WTC11 (cell line): Measurements from ENCODE around the gene SLC22A31. TPM values are rescaled to one million over a fixed set of nuclear protein-coding genes. Genes with fewer than 3 reads are reported as not detected.
"Not testable (repeated sequence)": the region's sequence is repeated elsewhere in the genome, so short reads cannot be mapped to it uniquely, and the experiment has no call there.

ENCODE experiments used
- ATAC-seq: fragments of 200-7000 bp; cut with Tn5 transposase; 2 replicates; pipeline ENCODE4 v1.10.0; 2021; ENCODE audit warnings: mild to moderate bottlenecking, moderate library complexity
- CTCF ChIA-PET: fragments of 300-600 bp; sonication (Branson Sonifier 250); formaldehyde crosslinking; loops from one replicate; lab custom pipeline; 2021; ENCODE audit warnings: antibody characterized with exemption; lab: Charles Lee
- POLR2A ChIA-PET: fragments of 350-600 bp; sonication (Branson Sonifier 250); formaldehyde crosslinking; loops from one replicate; lab custom pipeline; 2021; ENCODE audit warnings: antibody characterized with exemption; lab: Charles Lee
- DNase-seq: peaks from one replicate; pipeline ENCODE4 v3.0.0; 2021; ENCODE audit warnings: low spot score
- H3K27ac Mint-ChIP-seq: 2 replicates; pipeline ENCODE4 v1.8.0; 2021; ENCODE audit warnings: mixed read lengths
- H3K27me3 Mint-ChIP-seq: 2 replicates; pipeline ENCODE4 v1.8.0; 2021; ENCODE audit warnings: low read depth, mild to moderate bottlenecking, moderate library complexity, mixed read lengths
- H3K36me3 Mint-ChIP-seq: 2 replicates; pipeline ENCODE4 v1.8.0; 2021; ENCODE audit warnings: mixed read lengths
- H3K4me1 Mint-ChIP-seq: 2 replicates; pipeline ENCODE4 v1.8.0; 2022; ENCODE audit warnings: mixed read lengths
- H3K4me3 Mint-ChIP-seq: 2 replicates; pipeline ENCODE4 v1.8.0; 2021; ENCODE audit warnings: mild to moderate bottlenecking, moderate library complexity, mixed read lengths
- H3K9me3 Mint-ChIP-seq: 2 replicates; pipeline ENCODE4 v1.8.0; 2021; ENCODE audit warnings: mixed read lengths
- ELF4 ChIP-seq: sonication (generic); formaldehyde crosslinking; IDR thresholded peaks from 2 replicates; pipeline ENCODE4 v1.8.1; 2022; ENCODE audit warnings: low read depth, mild to moderate bottlenecking, moderate library complexity, missing genetic modification reagents
- ESRRA ChIP-seq: sonication (generic); formaldehyde crosslinking; IDR thresholded peaks from 2 replicates; pipeline ENCODE4 v1.8.1; 2022; ENCODE audit warnings: mild to moderate bottlenecking, missing genetic modification reagents, borderline replicate concordance
- GABPB1 ChIP-seq: sonication (generic); formaldehyde crosslinking; IDR thresholded peaks from 2 replicates; pipeline ENCODE4 v1.8.1; 2023; ENCODE audit warnings: mild to moderate bottlenecking, missing genetic modification reagents
- JAZF1 ChIP-seq: fragments of 250-450 bp; sonication (Bioruptor Pico); IDR thresholded peaks from 2 replicates; pipeline ENCODE4 v1.9.0; 2021; ENCODE audit warnings: moderate library complexity, mild to moderate bottlenecking, inconsistent platforms
- KAT7 ChIP-seq: sonication (generic); formaldehyde crosslinking; IDR thresholded peaks from 2 replicates; pipeline ENCODE4 v1.8.1; 2023; ENCODE audit warnings: missing genetic modification reagents, mild to moderate bottlenecking, borderline replicate concordance
- NFE2L1 ChIP-seq: sonication (generic); formaldehyde crosslinking; IDR thresholded peaks from 2 replicates; pipeline ENCODE4 v1.8.1; 2023; ENCODE audit warnings: missing genetic modification reagents
- NR3C1 ChIP-seq: sonication (generic); formaldehyde crosslinking; conservative IDR thresholded peaks from 2 replicates; pipeline ENCODE4 v1.8.1; 2023; ENCODE audit warnings: low read depth, mild to moderate bottlenecking, missing genetic modification reagents
- RORB ChIP-seq: fragments of 250-450 bp; sonication (Bioruptor Pico); IDR thresholded peaks from 2 replicates; pipeline ENCODE4 v1.9.0; 2021; ENCODE audit warnings: mild to moderate bottlenecking
- TCF7 ChIP-seq: sonication (generic); formaldehyde crosslinking; IDR thresholded peaks from 2 replicates; pipeline ENCODE4 v1.8.0; 2022; ENCODE audit warnings: mild to moderate bottlenecking, low read depth, missing genetic modification reagents, moderate library complexity
- ZBTB21 ChIP-seq: sonication (generic); formaldehyde crosslinking; IDR thresholded peaks from 2 replicates; pipeline ENCODE4 v1.8.1; 2023; ENCODE audit warnings: mild to moderate bottlenecking, missing genetic modification reagents, borderline replicate concordance
- ZNF138 ChIP-seq: sonication (generic); formaldehyde crosslinking; conservative IDR thresholded peaks from 2 replicates; pipeline ENCODE4 v1.8.1; 2022; ENCODE audit warnings: mild to moderate bottlenecking, moderate library complexity, missing genetic modification reagents
- ZNF416 ChIP-seq: fragments of 250-450 bp; sonication (Bioruptor Pico); IDR thresholded peaks from 2 replicates; pipeline ENCODE4 v1.9.0; 2021; ENCODE audit warnings: mild to moderate bottlenecking, inconsistent platforms
- ZNF423 ChIP-seq: fragments of 250-450 bp; sonication (Bioruptor Pico); IDR thresholded peaks from 2 replicates; pipeline ENCODE4 v2.1.2; 2022; ENCODE audit warnings: mild to moderate bottlenecking, moderate library complexity
- ZNF671 ChIP-seq: fragments of 250-450 bp; sonication (Bioruptor Pico); IDR thresholded peaks from 2 replicates; pipeline ENCODE4 v1.8.0; 2021; ENCODE audit warnings: mild to moderate bottlenecking
- total RNA-seq: library from RNA; stranded (reverse); gene quantifications from 3 replicates; pipeline ENCODE4 v1.2.3, GENCODE V29; 2021
- TF ChIP-seq, protein P1 (sequence below): sonication (generic); formaldehyde crosslinking; IDR thresholded peaks from 2 replicates; pipeline ENCODE4 v1.8.0; 2022; ENCODE audit warnings: mild to moderate bottlenecking, missing genetic modification reagents
- TF ChIP-seq, protein P2 (sequence below): sonication (generic); formaldehyde crosslinking; IDR thresholded peaks from 2 replicates; pipeline ENCODE4 v1.8.0; 2022; ENCODE audit warnings: mild to moderate bottlenecking, missing genetic modification reagents
- TF ChIP-seq, protein P3 (sequence below): sonication (generic); formaldehyde crosslinking; IDR thresholded peaks from 2 replicates; pipeline ENCODE4 v1.8.0; 2022; ENCODE audit warnings: mild to moderate bottlenecking, missing genetic modification reagents
- TF ChIP-seq, protein P4 (sequence below): fragments of 250-450 bp; sonication (Bioruptor Pico); conservative IDR thresholded peaks from 2 replicates; pipeline ENCODE4 v1.9.0; 2021; ENCODE audit warnings: mild to moderate bottlenecking
- TF ChIP-seq, protein P5 (sequence below): sonication (generic); formaldehyde crosslinking; IDR thresholded peaks from 2 replicates; pipeline ENCODE4 v1.8.1; 2023; ENCODE audit warnings: mild to moderate bottlenecking, moderate library complexity, missing genetic modification reagents
- TF ChIP-seq, protein P6 (sequence below): sonication (generic); formaldehyde crosslinking; IDR thresholded peaks from 2 replicates; pipeline ENCODE4 v1.8.1; 2023; ENCODE audit warnings: mild to moderate bottlenecking, missing genetic modification reagents, moderate library complexity
- TF ChIP-seq, protein P7 (sequence below): sonication (generic); formaldehyde crosslinking; IDR thresholded peaks from 2 replicates; pipeline ENCODE4 v1.8.0; 2023; ENCODE audit warnings: mild to moderate bottlenecking, missing genetic modification reagents

The SLC22A31 gene
- total RNA-seq, 1 experiment from 2014 or later = 12.1 TPM

DNA sequence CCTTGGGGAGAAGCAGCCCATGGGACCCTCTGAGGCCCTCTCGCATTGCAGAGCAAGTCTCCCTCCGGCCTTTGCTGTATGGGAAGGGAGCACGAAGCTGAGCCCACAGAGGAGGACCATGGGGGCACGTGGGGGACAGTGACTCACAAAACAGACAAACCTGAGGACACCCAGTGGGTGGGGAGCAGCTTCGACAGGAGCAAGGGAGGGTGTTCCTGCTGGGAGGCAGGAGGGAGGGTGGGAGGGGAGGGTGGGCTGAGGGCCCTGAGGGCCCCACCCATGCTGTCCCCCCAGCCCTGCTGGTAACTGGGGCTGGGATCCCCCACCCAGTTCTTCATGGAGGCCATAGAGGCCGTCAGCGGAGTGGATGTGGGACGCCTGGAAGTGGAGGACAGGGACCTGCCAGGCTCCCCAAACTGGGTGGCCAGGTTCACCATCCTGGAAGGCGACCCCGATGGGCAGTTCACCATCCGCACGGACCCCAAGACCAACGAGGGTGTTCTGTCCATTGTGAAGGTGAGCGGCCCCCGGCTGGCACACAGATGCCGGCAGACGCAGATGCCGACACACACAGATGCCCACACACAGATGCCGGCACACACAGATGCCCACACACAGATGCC, 12.5 kb downstream of the SLC22A31 start:
- H3K36me3 Mint-ChIP-seq = no peaks in the 10 kb centered on the region
- CTCF ChIA-PET = no interaction called here
- H3K4me3 Mint-ChIP-seq = no peak overlapping the region
- no peak overlapping the region for H3K27ac Mint-ChIP-seq
- H3K27me3 Mint-ChIP-seq = peaks cover 5% of the 10 kb centered on the region
- no peak for DNase-seq
- H3K4me1 Mint-ChIP-seq = no peaks in the 10 kb centered on the region
- TF ChIP-seq GABPB1 (CRISPR knock-in tag) = no peak
- TF ChIP-seq, protein P1, sequence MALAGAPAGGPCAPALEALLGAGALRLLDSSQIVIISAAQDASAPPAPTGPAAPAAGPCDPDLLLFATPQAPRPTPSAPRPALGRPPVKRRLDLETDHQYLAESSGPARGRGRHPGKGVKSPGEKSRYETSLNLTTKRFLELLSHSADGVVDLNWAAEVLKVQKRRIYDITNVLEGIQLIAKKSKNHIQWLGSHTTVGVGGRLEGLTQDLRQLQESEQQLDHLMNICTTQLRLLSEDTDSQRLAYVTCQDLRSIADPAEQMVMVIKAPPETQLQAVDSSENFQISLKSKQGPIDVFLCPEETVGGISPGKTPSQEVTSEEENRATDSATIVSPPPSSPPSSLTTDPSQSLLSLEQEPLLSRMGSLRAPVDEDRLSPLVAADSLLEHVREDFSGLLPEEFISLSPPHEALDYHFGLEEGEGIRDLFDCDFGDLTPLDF (CRISPR knock-in tag) = no peak
- TF ChIP-seq JAZF1 (CRISPR knock-in tag) = no peak
- no peak for TF ChIP-seq ZNF423
- TF ChIP-seq KAT7 (CRISPR knock-in tag) = no peak
- no peak for TF ChIP-seq ZNF416 (CRISPR knock-in tag)
- TF ChIP-seq RORB (CRISPR knock-in tag) = no peak
- no peak for TF ChIP-seq ESRRA (CRISPR knock-in tag)
- TF ChIP-seq, protein P2, sequence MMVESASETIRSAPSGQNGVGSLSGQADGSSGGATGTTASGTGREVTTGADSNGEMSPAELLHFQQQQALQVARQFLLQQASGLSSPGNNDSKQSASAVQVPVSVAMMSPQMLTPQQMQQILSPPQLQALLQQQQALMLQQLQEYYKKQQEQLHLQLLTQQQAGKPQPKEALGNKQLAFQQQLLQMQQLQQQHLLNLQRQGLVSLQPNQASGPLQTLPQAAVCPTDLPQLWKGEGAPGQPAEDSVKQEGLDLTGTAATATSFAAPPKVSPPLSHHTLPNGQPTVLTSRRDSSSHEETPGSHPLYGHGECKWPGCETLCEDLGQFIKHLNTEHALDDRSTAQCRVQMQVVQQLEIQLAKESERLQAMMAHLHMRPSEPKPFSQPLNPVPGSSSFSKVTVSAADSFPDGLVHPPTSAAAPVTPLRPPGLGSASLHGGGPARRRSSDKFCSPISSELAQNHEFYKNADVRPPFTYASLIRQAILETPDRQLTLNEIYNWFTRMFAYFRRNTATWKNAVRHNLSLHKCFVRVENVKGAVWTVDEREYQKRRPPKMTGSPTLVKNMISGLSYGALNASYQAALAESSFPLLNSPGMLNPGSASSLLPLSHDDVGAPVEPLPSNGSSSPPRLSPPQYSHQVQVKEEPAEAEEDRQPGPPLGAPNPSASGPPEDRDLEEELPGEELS (CRISPR knock-in tag) = no peak
- TF ChIP-seq ELF4 (CRISPR knock-in tag) = no peak
- TF ChIP-seq, protein P3, sequence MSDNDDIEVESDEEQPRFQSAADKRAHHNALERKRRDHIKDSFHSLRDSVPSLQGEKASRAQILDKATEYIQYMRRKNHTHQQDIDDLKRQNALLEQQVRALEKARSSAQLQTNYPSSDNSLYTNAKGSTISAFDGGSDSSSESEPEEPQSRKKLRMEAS (CRISPR knock-in tag) = no peak
- TF ChIP-seq NR3C1 = no peak
- no peak for TF ChIP-seq ZNF671
- no peak for TF ChIP-seq NFE2L1 (CRISPR knock-in tag)
- no peak for TF ChIP-seq TCF7 (CRISPR knock-in tag)
- no peaks in the 10 kb centered on the region for H3K9me3 Mint-ChIP-seq
- ATAC-seq = no peak
- POLR2A ChIA-PET = no interaction called here

DNA sequence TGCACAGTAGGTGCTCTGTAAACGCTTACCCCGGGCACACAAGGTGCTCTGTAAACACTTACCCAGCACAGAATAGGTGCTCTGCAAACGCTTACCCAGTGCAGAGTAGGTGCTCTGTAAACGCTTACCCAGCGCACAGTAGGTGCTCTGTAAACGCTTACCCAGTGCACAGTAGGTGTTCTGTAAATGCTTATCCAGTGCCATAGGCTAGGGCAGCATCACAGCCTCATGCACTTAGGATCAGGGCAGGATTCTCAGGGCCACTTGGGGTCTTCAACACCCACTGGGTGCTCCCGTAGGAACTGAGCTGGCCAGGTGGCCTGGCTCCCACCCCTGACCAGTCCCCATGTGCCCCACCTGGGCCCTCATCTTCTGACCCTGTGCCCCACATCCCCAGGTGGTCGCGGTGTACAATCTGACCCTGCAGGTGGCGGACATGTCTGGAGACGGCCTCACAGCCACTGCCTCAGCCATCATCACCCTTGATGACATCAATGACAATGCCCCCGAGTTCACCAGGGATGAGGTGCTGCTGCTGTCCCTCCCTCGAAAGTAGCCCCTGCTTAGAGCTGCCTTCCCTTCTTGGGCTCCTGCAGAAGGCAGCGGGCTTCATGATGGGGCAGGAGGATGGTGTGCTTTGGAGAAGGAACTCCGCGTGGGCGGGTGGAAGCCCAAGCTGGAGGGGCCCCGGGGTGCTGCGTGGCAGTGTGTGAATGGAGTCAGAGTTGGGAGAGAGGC, 13.1 kb downstream of the SLC22A31 start:
- Mint-ChIP-seq H3K36me3 (no peaks in the 10 kb centered on the region), H3K27me3 (peaks cover 6% of the 10 kb centered on the region), H3K27ac (no peak overlapping the region), H3K4me1 (no peaks in the 10 kb centered on the region), H3K4me3 (no peak overlapping the region), H3K9me3 (no peaks in the 10 kb centered on the region)
- ChIA-PET POLR2A (no interaction called here), CTCF (no interaction called here)
- DNase-seq = no peak
- TF ChIP-seq, protein P4, sequence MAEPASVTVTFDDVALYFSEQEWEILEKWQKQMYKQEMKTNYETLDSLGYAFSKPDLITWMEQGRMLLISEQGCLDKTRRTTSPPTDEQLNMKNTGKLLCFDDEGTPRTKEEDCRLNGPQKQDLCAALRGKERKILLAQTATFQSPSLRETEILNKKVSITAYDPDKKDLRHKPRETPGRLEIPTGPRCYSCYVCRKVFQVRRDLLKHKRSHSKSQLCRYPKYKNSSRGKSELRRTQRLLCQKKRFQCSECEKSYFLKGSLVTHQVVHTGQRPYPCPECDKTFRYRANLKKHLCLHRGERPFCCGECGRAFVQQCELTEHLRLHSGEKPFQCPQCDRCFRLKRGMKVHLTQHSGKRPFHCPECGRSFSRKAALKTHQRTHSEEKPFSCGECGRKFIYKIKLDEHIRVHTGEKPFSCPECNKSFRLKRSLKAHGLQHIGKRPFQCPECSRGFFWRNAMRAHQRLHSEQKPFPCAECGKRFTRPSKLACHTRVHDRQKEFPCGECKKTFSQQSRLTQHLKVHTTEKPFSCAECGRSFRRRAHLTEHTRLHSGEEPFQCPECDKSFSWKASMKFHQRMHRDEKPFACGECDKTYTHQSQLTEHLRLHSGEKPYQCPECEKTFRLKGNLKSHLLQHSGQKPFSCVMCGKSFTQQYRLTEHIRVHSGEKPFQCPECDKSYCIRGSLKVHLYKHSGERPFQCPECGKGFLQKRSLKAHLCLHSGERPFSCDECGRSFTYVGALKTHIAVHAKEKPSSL (CRISPR knock-in tag) = no peak
- TF ChIP-seq, protein P5, sequence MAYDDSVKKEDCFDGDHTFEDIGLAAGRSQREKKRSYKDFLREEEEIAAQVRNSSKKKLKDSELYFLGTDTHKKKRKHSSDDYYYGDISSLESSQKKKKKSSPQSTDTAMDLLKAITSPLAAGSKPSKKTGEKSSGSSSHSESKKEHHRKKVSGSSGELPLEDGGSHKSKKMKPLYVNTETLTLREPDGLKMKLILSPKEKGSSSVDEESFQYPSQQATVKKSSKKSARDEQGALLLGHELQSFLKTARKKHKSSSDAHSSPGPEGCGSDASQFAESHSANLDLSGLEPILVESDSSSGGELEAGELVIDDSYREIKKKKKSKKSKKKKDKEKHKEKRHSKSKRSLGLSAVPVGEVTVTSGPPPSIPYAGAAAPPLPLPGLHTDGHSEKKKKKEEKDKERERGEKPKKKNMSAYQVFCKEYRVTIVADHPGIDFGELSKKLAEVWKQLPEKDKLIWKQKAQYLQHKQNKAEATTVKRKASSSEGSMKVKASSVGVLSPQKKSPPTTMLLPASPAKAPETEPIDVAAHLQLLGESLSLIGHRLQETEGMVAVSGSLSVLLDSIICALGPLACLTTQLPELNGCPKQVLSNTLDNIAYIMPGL (CRISPR knock-in tag) = no peak
- TF ChIP-seq, protein P6, sequence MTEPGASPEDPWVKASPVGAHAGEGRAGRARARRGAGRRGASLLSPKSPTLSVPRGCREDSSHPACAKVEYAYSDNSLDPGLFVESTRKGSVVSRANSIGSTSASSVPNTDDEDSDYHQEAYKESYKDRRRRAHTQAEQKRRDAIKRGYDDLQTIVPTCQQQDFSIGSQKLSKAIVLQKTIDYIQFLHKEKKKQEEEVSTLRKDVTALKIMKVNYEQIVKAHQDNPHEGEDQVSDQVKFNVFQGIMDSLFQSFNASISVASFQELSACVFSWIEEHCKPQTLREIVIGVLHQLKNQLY (CRISPR knock-in tag) = no peak
- TF ChIP-seq ZNF138 (no peak), ESRRA (CRISPR knock-in tag) (no peak), GABPB1 (CRISPR knock-in tag) (no peak), ZBTB21 (CRISPR knock-in tag) (no peak), KAT7 (CRISPR knock-in tag) (no peak)
- TF ChIP-seq, protein P7, sequence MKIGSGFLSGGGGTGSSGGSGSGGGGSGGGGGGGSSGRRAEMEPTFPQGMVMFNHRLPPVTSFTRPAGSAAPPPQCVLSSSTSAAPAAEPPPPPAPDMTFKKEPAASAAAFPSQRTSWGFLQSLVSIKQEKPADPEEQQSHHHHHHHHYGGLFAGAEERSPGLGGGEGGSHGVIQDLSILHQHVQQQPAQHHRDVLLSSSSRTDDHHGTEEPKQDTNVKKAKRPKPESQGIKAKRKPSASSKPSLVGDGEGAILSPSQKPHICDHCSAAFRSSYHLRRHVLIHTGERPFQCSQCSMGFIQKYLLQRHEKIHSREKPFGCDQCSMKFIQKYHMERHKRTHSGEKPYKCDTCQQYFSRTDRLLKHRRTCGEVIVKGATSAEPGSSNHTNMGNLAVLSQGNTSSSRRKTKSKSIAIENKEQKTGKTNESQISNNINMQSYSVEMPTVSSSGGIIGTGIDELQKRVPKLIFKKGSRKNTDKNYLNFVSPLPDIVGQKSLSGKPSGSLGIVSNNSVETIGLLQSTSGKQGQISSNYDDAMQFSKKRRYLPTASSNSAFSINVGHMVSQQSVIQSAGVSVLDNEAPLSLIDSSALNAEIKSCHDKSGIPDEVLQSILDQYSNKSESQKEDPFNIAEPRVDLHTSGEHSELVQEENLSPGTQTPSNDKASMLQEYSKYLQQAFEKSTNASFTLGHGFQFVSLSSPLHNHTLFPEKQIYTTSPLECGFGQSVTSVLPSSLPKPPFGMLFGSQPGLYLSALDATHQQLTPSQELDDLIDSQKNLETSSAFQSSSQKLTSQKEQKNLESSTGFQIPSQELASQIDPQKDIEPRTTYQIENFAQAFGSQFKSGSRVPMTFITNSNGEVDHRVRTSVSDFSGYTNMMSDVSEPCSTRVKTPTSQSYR (CRISPR knock-in tag) = no peak
- ATAC-seq = no peak

DNA sequence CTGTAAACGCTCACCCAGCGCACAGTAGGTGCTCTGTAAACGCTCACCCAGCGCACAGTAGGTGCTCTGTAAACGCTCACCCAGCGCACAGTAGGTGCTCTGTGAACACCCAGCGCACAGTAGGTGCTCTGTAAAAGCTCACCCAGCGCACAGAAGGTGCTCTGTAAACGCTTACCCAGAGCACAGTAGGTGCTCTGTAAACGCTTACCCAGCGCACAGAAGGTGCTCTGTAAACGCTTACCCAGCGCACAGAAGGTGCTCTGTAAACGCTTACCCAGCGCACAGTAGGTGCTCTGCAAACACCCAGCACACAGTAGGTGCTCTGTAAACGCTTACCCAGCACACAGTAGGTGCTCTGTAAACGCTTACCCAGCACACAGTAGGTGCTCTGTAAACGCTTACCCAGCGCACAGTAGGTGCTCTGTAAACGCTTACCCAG, 13.7 kb downstream of the SLC22A31 start:
- H3K27ac Mint-ChIP-seq, H3K9me3 Mint-ChIP-seq, CTCF ChIA-PET, H3K4me3 Mint-ChIP-seq, H3K36me3 Mint-ChIP-seq, H3K27me3 Mint-ChIP-seq, DNase-seq, POLR2A ChIA-PET, H3K4me1 Mint-ChIP-seq, ATAC-seq: not testable (repeated sequence)
